Prostate gland (tissue), 2 donors: ENCODE data around the gene PDE9A. TPM values are rescaled to one million over a fixed set of nuclear protein-coding genes. Genes with fewer than 3 reads are reported as not detected.

Source experiments
- DNase-seq: peaks from one replicate; pipeline ENCODE4 v3.0.0-alpha.2; 2019; ENCODE audit warnings: low spot score
- H3K27ac ChIP-seq, 2 donors: fragments of 200-600 bp; sonication (generic); 2 replicates each; pipeline ENCODE4 v1.5.1; 2017 to 2019
- H3K27me3 ChIP-seq: fragments of 200-600 bp; sonication (generic); replicated peaks from 2 replicates; pipeline ENCODE4 v1.5.1; 2019; ENCODE audit not compliant: insufficient read depth
- H3K36me3 ChIP-seq, 2 donors: fragments of 200-600 bp; sonication (generic); 1 replicate in 1 of 2; 2 replicates in 1 of 2; pipeline versions ENCODE4 v1.5.1 to v1.8.1; 2017 to 2019
- H3K4me1 ChIP-seq: fragments of 200-600 bp; sonication (generic); replicated peaks from 2 replicates; pipeline ENCODE4 v1.5.1; 2019
- H3K4me3 ChIP-seq, 2 donors: fragments of 200-600 bp; sonication (generic); 2 replicates each; pipeline ENCODE4 v1.5.1; 2017 to 2019
- H3K9me3 ChIP-seq: fragments of 200-600 bp; sonication (generic); 2 replicates; pipeline ENCODE4 v1.5.1; 2017
- POLR2A ChIP-seq: fragments of 450-650 bp; IDR thresholded peaks from one replicate; pipeline ENCODE4 v1.6.1; 2016; ENCODE audit warnings: antibody characterized with exemption, mild to moderate bottlenecking
- POLR2AphosphoS5 ChIP-seq: sonication (generic); formaldehyde crosslinking; IDR thresholded peaks from one replicate; pipeline ENCODE4 v1.6.1; 2017; ENCODE audit warnings: antibody characterized with exemption
- WGBS: methylation state at CpG from one replicate; pipeline ENCODE4 v1.1.5; 2018; 5-methylcytosine and 5-hydroxymethylcytosine counted together
- intact Hi-C: fragments of 100-400 bp; cut with DNase I; formaldehyde crosslinking; loops from one replicate; pipeline ENCODE4 v1.14.2; 2022
- total RNA-seq, 2 donors: library from RNA; depleted of rRNA; stranded (reverse); fragments of >200 nt; gene quantifications; one replicate each; pipeline ENCODE4 v1.1.0, GENCODE V29; 2016
- TF ChIP-seq, protein P1 (sequence below), 4 experiments: fragments of 200-600 bp in 2 of 4; fragments of 450-650 bp in 2 of 4; sonication (generic) in 2 of 4; IDR thresholded peaks; 1 replicate in 3 of 4; 2 replicates in 1 of 4; pipeline ENCODE4 v1.5.1; 2016 to 2019; ENCODE audit warnings: antibody characterized with exemption in 4 of 4, mild to moderate bottlenecking in 2 of 4, moderate library complexity in 2 of 4

Gene PDE9A
- total RNA-seq, 2 donors from 2014 or later, result 80.0 to 93.6 TPM

DNA sequence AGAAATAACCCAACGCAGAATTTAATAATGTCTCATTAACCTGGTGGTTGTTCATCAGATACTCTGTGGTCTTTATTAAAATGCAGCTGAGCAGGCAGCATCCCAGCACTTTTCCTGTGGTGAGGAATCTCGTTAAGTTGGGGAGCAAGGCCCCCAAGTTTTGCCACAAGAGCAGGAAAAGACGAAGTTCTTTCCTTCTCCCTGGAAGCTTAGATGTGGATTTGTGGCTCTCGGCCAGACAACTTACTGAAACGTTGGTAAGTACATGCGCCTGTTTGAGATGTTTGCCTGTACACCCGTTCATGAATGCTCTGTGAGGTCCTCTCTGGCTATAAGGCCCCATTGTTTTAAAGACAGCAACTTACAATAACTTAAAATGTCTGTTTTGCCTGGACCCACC is 34.3 kb upstream of the PDE9A start:
- 69% methylated on average over 7 of the region's 7 CpGs for WGBS
- no peak overlapping the region for H3K27ac ChIP-seq
- TF ChIP-seq POLR2A (no peak), POLR2AphosphoS5 (no peak)
- TF ChIP-seq, protein P1, sequence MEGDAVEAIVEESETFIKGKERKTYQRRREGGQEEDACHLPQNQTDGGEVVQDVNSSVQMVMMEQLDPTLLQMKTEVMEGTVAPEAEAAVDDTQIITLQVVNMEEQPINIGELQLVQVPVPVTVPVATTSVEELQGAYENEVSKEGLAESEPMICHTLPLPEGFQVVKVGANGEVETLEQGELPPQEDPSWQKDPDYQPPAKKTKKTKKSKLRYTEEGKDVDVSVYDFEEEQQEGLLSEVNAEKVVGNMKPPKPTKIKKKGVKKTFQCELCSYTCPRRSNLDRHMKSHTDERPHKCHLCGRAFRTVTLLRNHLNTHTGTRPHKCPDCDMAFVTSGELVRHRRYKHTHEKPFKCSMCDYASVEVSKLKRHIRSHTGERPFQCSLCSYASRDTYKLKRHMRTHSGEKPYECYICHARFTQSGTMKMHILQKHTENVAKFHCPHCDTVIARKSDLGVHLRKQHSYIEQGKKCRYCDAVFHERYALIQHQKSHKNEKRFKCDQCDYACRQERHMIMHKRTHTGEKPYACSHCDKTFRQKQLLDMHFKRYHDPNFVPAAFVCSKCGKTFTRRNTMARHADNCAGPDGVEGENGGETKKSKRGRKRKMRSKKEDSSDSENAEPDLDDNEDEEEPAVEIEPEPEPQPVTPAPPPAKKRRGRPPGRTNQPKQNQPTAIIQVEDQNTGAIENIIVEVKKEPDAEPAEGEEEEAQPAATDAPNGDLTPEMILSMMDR (IDR thresholded peaks at IDR 0.05), result no peak
- H3K4me1 ChIP-seq, result no peaks in the 10 kb centered on the region
- H3K36me3 ChIP-seq, result no peaks in the 10 kb centered on the region
- no peak for DNase-seq
- H3K4me3 ChIP-seq, result no peak overlapping the region
- intact Hi-C loops, result no loop called here
- no peaks in the 10 kb centered on the region for H3K27me3 ChIP-seq
- no peaks in the 10 kb centered on the region for H3K9me3 ChIP-seq

DNA sequence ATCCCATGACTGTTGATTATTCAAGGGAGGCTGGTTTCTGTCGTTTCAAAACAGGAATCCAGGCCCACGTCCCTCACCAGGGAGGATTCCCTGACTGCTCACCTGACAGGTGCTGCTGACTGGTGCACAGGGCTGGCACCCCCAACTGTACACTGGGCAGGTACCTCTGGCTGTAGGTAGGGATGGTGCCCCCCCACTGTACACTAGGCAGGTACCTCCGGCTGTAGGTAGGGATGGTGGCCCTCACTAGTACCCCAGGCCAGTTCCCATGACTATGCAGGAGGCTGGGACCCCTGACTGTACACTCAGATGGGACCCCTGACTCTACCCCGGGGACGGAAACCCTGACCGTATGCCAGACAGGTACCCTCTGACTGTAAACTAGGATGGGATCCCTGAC is 33.6 kb upstream of the PDE9A start:
- intact Hi-C loops, result no loop called here
- 91% methylated on average over 6 of the region's 6 CpGs for WGBS
- no peak for TF ChIP-seq POLR2AphosphoS5
- TF ChIP-seq, protein P1 (IDR thresholded peaks at IDR 0.05), result no peak
- TF ChIP-seq POLR2A, result no peak
- Histone ChIP-seq H3K4me3 (no peak overlapping the region), H3K27me3 (no peaks in the 10 kb centered on the region), H3K4me1 (no peaks in the 10 kb centered on the region), H3K36me3 (no peaks in the 10 kb centered on the region), H3K27ac (no peak overlapping the region), H3K9me3 (no peaks in the 10 kb centered on the region)
- no peak for DNase-seq

DNA sequence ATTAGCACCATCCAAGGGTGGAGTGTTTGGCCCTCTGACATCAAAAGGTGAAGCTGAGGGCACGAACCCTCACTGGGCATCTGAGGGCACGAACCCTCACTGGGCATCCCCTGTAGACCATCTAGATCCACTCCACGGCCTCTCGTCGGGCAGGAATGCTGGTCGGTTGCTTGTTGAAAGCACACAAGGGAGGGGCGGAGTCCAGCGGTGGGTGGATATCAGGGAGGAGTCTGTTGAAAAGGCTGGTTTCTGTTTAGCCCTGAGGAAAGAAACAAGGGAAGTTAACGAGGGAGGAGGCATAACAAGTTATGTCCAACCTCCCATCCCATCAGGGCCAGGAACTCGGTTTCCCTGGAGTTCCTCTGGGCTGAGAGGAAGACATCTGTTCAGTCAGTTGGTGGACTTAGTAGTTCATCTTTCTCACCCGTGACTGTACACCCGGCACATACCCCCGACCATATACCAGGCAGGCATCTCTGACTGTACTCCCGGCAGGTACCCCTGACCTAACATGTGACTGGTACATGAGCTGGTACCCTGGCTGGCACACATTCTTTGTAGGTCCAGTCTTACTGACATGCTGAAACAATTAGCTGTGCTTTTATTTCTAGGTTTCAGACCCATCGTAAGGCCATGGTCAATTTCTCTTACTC is 32.1 kb upstream of the PDE9A start:
- WGBS, result 55% methylated on average over 15 of the region's 15 CpGs
- Histone ChIP-seq H3K9me3 (no peaks in the 10 kb centered on the region), H3K27ac (no peak overlapping the region), H3K4me3 (no peak overlapping the region), H3K4me1 (no peaks in the 10 kb centered on the region), H3K27me3 (no peaks in the 10 kb centered on the region), H3K36me3 (no peaks in the 10 kb centered on the region)
- TF ChIP-seq POLR2A (no peak), POLR2AphosphoS5 (no peak)
- TF ChIP-seq, protein P1 (IDR thresholded peaks at IDR 0.05), result no peak
- intact Hi-C loops, result no loop called here
- DNase-seq, result no peak

DNA sequence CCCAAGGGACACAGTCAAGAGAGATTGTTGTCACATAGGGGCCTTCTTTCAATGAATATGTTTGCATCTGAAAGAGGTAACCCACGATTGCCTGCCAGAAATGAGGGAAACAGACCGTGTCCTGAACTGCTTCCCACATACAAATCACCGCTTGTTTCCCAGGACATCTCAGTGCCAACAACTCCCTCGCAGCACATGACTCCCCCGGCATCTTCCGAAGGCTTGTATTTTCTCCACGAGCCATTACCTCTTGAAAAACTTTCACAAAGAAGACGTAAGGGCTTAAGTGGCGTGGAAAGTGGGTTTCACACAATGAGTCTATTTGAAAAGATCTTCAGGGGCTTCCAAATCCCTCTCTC is 31.6 kb upstream of the PDE9A start:
- Histone ChIP-seq H3K27me3 (no peaks in the 10 kb centered on the region), H3K36me3 (no peaks in the 10 kb centered on the region), H3K27ac (no peak overlapping the region), H3K9me3 (no peaks in the 10 kb centered on the region), H3K4me3 (no peak overlapping the region), H3K4me1 (no peaks in the 10 kb centered on the region)
- intact Hi-C loops, result no loop called here
- 39% methylated on average over 9 of the region's 9 CpGs for WGBS
- TF ChIP-seq, protein P1 (IDR thresholded peaks at IDR 0.05), result no peak
- TF ChIP-seq POLR2AphosphoS5 (no peak), POLR2A (no peak)
- no peak for DNase-seq

DNA sequence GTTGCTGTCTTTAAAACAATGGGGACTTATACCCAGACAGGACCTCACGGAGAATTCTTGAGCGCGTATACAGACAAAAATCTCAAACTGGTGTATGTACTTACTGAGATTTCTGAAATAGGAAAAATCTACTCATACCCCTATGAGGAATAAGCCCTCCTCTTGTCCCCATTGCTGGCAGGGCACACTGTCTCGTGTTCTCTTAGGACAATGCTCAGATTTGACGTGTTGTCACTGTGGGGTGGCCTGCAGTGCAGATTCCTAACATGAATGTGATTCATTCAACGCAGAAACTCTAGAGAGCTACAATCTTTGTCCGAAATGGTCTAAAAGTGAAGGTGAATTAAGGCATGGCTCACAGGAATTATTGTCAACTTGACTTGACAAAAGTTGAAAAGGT is 31.1 kb upstream of the PDE9A start:
- H3K27ac ChIP-seq, result no peak overlapping the region
- no peak for DNase-seq
- no peaks in the 10 kb centered on the region for H3K36me3 ChIP-seq
- TF ChIP-seq, protein P1 (IDR thresholded peaks at IDR 0.05), result no peak
- no peak for TF ChIP-seq POLR2A
- TF ChIP-seq POLR2AphosphoS5, result no peak
- H3K4me1 ChIP-seq, result no peaks in the 10 kb centered on the region
- no peaks in the 10 kb centered on the region for H3K27me3 ChIP-seq
- WGBS, result 84% methylated on average over 7 of the region's 7 CpGs
- intact Hi-C loops, result no loop called here
- no peaks in the 10 kb centered on the region for H3K9me3 ChIP-seq
- no peak overlapping the region for H3K4me3 ChIP-seq
